H9 (cell line): ENCODE data around the gene KRTDAP. TPM values are rescaled to one million over a fixed set of nuclear protein-coding genes. Genes with fewer than 3 reads are reported as not detected.

Source experiments
- DNase-seq: peaks from one replicate; pipeline ENCODE4 v3.0.0-alpha.2; 2017
- H2AFZ ChIP-seq: one replicate; pipeline ENCODE4 v1.6.1; 2013; ENCODE audit warnings: mild to moderate bottlenecking, low read length, control low read depth, moderate library complexity
- H2AK5ac ChIP-seq: 2 replicates; pipeline ENCODE4 v1.6.1; 2013; ENCODE audit warnings: low read length, control low read depth, mixed read lengths; ENCODE audit not compliant: insufficient read length
- H2BK120ac ChIP-seq: one replicate; pipeline ENCODE4 v1.6.1; 2013; ENCODE audit warnings: low read depth, mild to moderate bottlenecking, low read length, control low read depth, inconsistent platforms; ENCODE audit not compliant: poor library complexity, severe bottlenecking
- H2BK12ac ChIP-seq: 2 replicates; pipeline ENCODE4 v1.6.1; 2013; ENCODE audit warnings: low read length, control low read depth, mixed read lengths, low read depth; ENCODE audit not compliant: insufficient read length
- H2BK15ac ChIP-seq: 2 replicates; pipeline ENCODE4 v1.6.1; 2013; ENCODE audit warnings: low read depth, low read length, control low read depth
- H2BK20ac ChIP-seq: one replicate; pipeline ENCODE4 v1.6.1; 2013; ENCODE audit warnings: low read depth, mild to moderate bottlenecking, low read length, control low read depth, inconsistent platforms; ENCODE audit not compliant: poor library complexity, severe bottlenecking
- H2BK5ac ChIP-seq: 2 replicates; pipeline ENCODE4 v1.6.1; 2013; ENCODE audit warnings: low read length, control low read depth, mixed read lengths; ENCODE audit not compliant: insufficient read length
- H3K14ac ChIP-seq: 2 replicates; pipeline ENCODE4 v1.6.1; 2013; ENCODE audit warnings: low read length, control low read depth; ENCODE audit not compliant: insufficient read depth
- H3K18ac ChIP-seq: 2 replicates; pipeline ENCODE4 v1.6.1; 2013; ENCODE audit warnings: low read depth, mild to moderate bottlenecking, mixed read lengths, low read length, control low read depth; ENCODE audit not compliant: insufficient read length
- H3K23ac ChIP-seq: 2 replicates; pipeline ENCODE4 v1.6.1; 2013; ENCODE audit warnings: low read length, control low read depth, mixed read lengths, low read depth; ENCODE audit not compliant: insufficient read length
- H3K23me2 ChIP-seq: 2 replicates; pipeline ENCODE4 v1.6.1; 2013; ENCODE audit warnings: low read depth, mild to moderate bottlenecking, mixed read lengths, low read length, control low read depth; ENCODE audit not compliant: insufficient read length, poor library complexity, severe bottlenecking
- H3K27ac ChIP-seq: 2 replicates; pipeline ENCODE4 v1.5.1; 2013; ENCODE audit warnings: low read length, control low read depth, mixed read lengths, low read depth; ENCODE audit not compliant: insufficient read length
- H3K27me3 ChIP-seq: 2 replicates; pipeline ENCODE4 v1.6.1; 2013; ENCODE audit warnings: low read length, control low read depth, inconsistent platforms; ENCODE audit not compliant: insufficient read depth
- H3K4ac ChIP-seq: 2 replicates; pipeline ENCODE4 v1.6.1; 2013; ENCODE audit warnings: low read depth, mild to moderate bottlenecking, control low read depth, inconsistent platforms, low read length, moderate library complexity
- H3K4me1 ChIP-seq: 2 replicates; pipeline ENCODE4 v1.6.1; 2013; ENCODE audit warnings: low read length, control low read depth, inconsistent platforms; ENCODE audit not compliant: insufficient read depth
- H3K4me2 ChIP-seq: 2 replicates; pipeline ENCODE4 v1.6.1; 2013; ENCODE audit warnings: low read length, control low read depth, mixed read lengths; ENCODE audit not compliant: insufficient read length, insufficient read depth
- H3K56ac ChIP-seq: 2 replicates; pipeline ENCODE4 v1.6.1; 2013; ENCODE audit warnings: low read depth, mild to moderate bottlenecking, mixed read lengths, low read length, control low read depth; ENCODE audit not compliant: insufficient read length
- H3K79me1 ChIP-seq: 2 replicates; pipeline ENCODE4 v1.6.1; 2013; ENCODE audit warnings: low read depth, mild to moderate bottlenecking, moderate library complexity, low read length, control low read depth, inconsistent platforms; ENCODE audit not compliant: insufficient read depth, poor library complexity, severe bottlenecking
- H3K79me2 ChIP-seq: 2 replicates; pipeline ENCODE4 v1.6.1; 2013; ENCODE audit warnings: low read length, control low read depth, inconsistent platforms; ENCODE audit not compliant: insufficient read depth
- H3K9ac ChIP-seq: 2 replicates; pipeline ENCODE4 v1.6.1; 2013; ENCODE audit warnings: low read length, control low read depth, mixed read lengths; ENCODE audit not compliant: insufficient read length; ENCODE audit errors: extremely low read depth
- H3K9me3 ChIP-seq: one replicate; pipeline ENCODE4 v1.6.1; 2013; ENCODE audit warnings: low read depth, low read length, inconsistent platforms; ENCODE audit not compliant: control insufficient read depth
- H3T11ph ChIP-seq: one replicate; pipeline ENCODE4 v1.6.1; 2013; ENCODE audit warnings: mild to moderate bottlenecking, low read length, control low read depth, inconsistent platforms
- H4K20me1 ChIP-seq: one replicate; pipeline ENCODE4 v1.6.1; 2013; ENCODE audit not compliant: control insufficient read depth, insufficient read length, insufficient read depth
- H4K5ac ChIP-seq: 2 replicates; pipeline ENCODE4 v1.6.1; 2013; ENCODE audit warnings: low read depth, mild to moderate bottlenecking, mixed read lengths, low read length, control low read depth; ENCODE audit not compliant: insufficient read length
- H4K8ac ChIP-seq: replicated peaks from 2 replicates; pipeline ENCODE4 v1.6.1; 2013; ENCODE audit warnings: low read length, control low read depth, mixed read lengths, low read depth; ENCODE audit not compliant: insufficient read length
- H4K91ac ChIP-seq: 2 replicates; pipeline ENCODE4 v1.6.1; 2013; ENCODE audit warnings: low read depth, mild to moderate bottlenecking, moderate library complexity, mixed read lengths, low read length, control low read depth; ENCODE audit not compliant: insufficient read length
- H3K27ac Mint-ChIP-seq, 3 experiments: 2 replicates in 2 of 3; 3 replicates in 1 of 3; pipeline ENCODE4 v1.8.0; 2020 to 2021; ENCODE audit warnings: mixed read lengths in 3 of 3, mild to moderate bottlenecking in 1 of 3, moderate library complexity in 1 of 3
- H3K27me3 Mint-ChIP-seq: 2 replicates; pipeline ENCODE4 v1.8.0; 2021; ENCODE audit warnings: low read depth, mild to moderate bottlenecking, moderate library complexity, mixed read lengths
- H3K36me3 Mint-ChIP-seq, 3 experiments: 2 replicates in 2 of 3; 3 replicates in 1 of 3; pipeline ENCODE4 v1.8.0; 2020 to 2021; ENCODE audit warnings: low read depth in 3 of 3, mixed read lengths in 3 of 3; ENCODE audit not compliant: insufficient read depth in 1 of 3
- H3K4me1 Mint-ChIP-seq, 2 experiments: 2 replicates each; pipeline ENCODE4 v1.8.0; 2020; ENCODE audit warnings: mixed read lengths in 2 of 2
- H3K4me3 Mint-ChIP-seq, 2 experiments: 2 replicates in 1 of 2; 3 replicates in 1 of 2; pipeline ENCODE4 v1.8.0; 2020 to 2021; ENCODE audit warnings: mild to moderate bottlenecking in 2 of 2, mixed read lengths in 2 of 2, moderate library complexity in 1 of 2
- H3K9me3 Mint-ChIP-seq, 2 experiments: 2 replicates in 1 of 2; 3 replicates in 1 of 2; pipeline ENCODE4 v1.8.0; 2020; ENCODE audit warnings: mild to moderate bottlenecking in 2 of 2, mixed read lengths in 2 of 2, moderate library complexity in 1 of 2
- CTCF ChIP-seq: fragments of 200-600 bp; sonication (generic); conservative IDR thresholded peaks from 3 replicates; pipeline ENCODE4 v1.8.0; 2021; ENCODE audit warnings: antibody characterized with exemption, mild to moderate bottlenecking
- WGBS: extraction: QIAGEN DNeasy Blood & Tissue Kit; methylation state at CpG from one replicate; pipeline ENCODE4 v1.1.7; 2013; ENCODE audit warnings: missing lambda C conversion rate, low lambda C conversion rate, mixed read lengths; ENCODE audit not compliant: insufficient read length; ENCODE audit errors: extremely low coverage; 5-methylcytosine and 5-hydroxymethylcytosine counted together
- total RNA-seq: library from RNA; stranded (reverse); gene quantifications from 2 replicates; pipeline ENCODE4 v1.2.1, GENCODE V29; 2021

The KRTDAP gene
- total RNA-seq, 1 experiment from 2014 or later = 0.87 TPM

GRCh38 chr19:35500611-35501010 lies 10.3 kb upstream of the KRTDAP start:
- no peak overlapping the region for H3K23ac ChIP-seq
- no peak overlapping the region for H3T11ph ChIP-seq
- no peak overlapping the region for H2BK20ac ChIP-seq
- H3K23me2 ChIP-seq = no peaks in the 10 kb centered on the region
- no peak overlapping the region for H2AK5ac ChIP-seq
- no peaks in the 10 kb centered on the region for H3K79me2 ChIP-seq
- H3K4ac ChIP-seq = no peak overlapping the region
- Mint-ChIP-seq H3K9me3 (no peaks in the 10 kb centered on the region), H3K27me3 (no peaks in the 10 kb centered on the region), H3K36me3 (peaks cover 48 to 90% (median 86%) of the 10 kb centered on the region in 3 experiments; a peak in 6 of 7 replicates), H3K27ac (peak overlapping the region in 1 of 3 experiments; percentile 91; a peak in 2 of 7 replicates), H3K4me3 (no peak overlapping the region), H3K4me1 (peaks cover 9 to 16% of the 10 kb centered on the region in 2 experiments)
- no peaks in the 10 kb centered on the region for H3K9me3 ChIP-seq
- no peak overlapping the region for H2BK15ac ChIP-seq
- no peaks in the 10 kb centered on the region for H3K27me3 ChIP-seq
- H3K27ac ChIP-seq = no peak overlapping the region
- no peak overlapping the region for H2BK12ac ChIP-seq
- H3K79me1 ChIP-seq = no peaks in the 10 kb centered on the region
- H4K8ac ChIP-seq = no peak overlapping the region
- TF ChIP-seq CTCF = no peak
- no peak overlapping the region for H3K4me2 ChIP-seq
- no peak overlapping the region for H4K5ac ChIP-seq
- H3K56ac ChIP-seq = no peak overlapping the region
- H3K9ac ChIP-seq = no peak overlapping the region
- H2BK5ac ChIP-seq = no peak overlapping the region
- H2AFZ ChIP-seq = no peak overlapping the region
- H3K18ac ChIP-seq = no peak overlapping the region
- H3K14ac ChIP-seq = no peak overlapping the region
- no peak overlapping the region for H2BK120ac ChIP-seq
- no peaks in the 10 kb centered on the region for H4K20me1 ChIP-seq
- no peak overlapping the region for H4K91ac ChIP-seq
- no CpG with 5 or more reads among the region's 10 CpGs for WGBS
- no peak for DNase-seq
- no peaks in the 10 kb centered on the region for H3K4me1 ChIP-seq
